ENCODE data around the gene AP1M1. TPM values are rescaled to one million over a fixed set of nuclear protein-coding genes. Genes with fewer than 3 reads are reported as not detected.

AP1M1 gene
- total RNA-seq, 1 experiment from 2014 or later: 52.8 TPM

- H3K27ac ChIP-seq: no peak overlapping the region
- H4K20me1 ChIP-seq (ENCODE audit: insufficient read depth): no peaks in the 10 kb centered on the region
- no peak for DNase-seq
- no peaks in the 10 kb centered on the region for H3K36me3 ChIP-seq (ENCODE audit: low read depth)
- H3F3A ChIP-seq (ENCODE audit: insufficient read depth, low read depth): peaks cover 8% of the 10 kb centered on the region; the same call in 1 of the 2 replicates
- H3K4me1 ChIP-seq (replicated peaks; ENCODE audit: insufficient read depth): no peaks in the 10 kb centered on the region
- H2AFZ ChIP-seq: no peak overlapping the region
- H3K9me3 ChIP-seq (ENCODE audit: insufficient read depth, low read depth): no peaks in the 10 kb centered on the region
- no peaks in the 10 kb centered on the region for H3K9me2 ChIP-seq (ENCODE audit: insufficient read depth)
- H3K27me3 ChIP-seq (ENCODE audit: insufficient read depth, low read depth): no peaks in the 10 kb centered on the region
- H3K79me2 ChIP-seq (ENCODE audit: low read depth): no peaks in the 10 kb centered on the region
- ChIA-PET CTCF (no interaction called here), POLR2A (ENCODE audit: unreplicated experiment) (interaction anchor here (0.5 kb wide), 1 partner anchor 819 kb away, joined by 3 read pairs; no protein-coding TSS in a partner anchor)
- no peak overlapping the region for H3K4me2 ChIP-seq
- BruUV-seq (replicated peaks): no TSS peak
- H3K4me3 ChIP-seq: no peak overlapping the region
- intact Hi-C loops (cut with micrococcal nuclease; ENCODE audit: unreplicated experiment): no loop called here
- TF ChIP-seq CTCF (conservative IDR thresholded peaks at IDR 0.05) (no peak), EZH2 (IDR thresholded peaks at IDR 0.05; ENCODE audit: low read depth) (no peak)
Observed at GRCh38 chr19:16254851-16255408, 57.2 kb downstream of the AP1M1 start.

GRCh38 chr19:16257509-16258002 lies 59.8 kb downstream of the AP1M1 start:
- TF ChIP-seq EZH2 (IDR thresholded peaks at IDR 0.05; ENCODE audit: low read depth) (no peak), CTCF (conservative IDR thresholded peaks at IDR 0.05) (no peak)
- BruUV-seq (replicated peaks): no TSS peak
- Histone ChIP-seq H2AFZ (no peak overlapping the region), H3F3A (ENCODE audit: insufficient read depth, low read depth) (peaks cover 8% of the 10 kb centered on the region; the same call in 1 of the 2 replicates), H3K36me3 (ENCODE audit: low read depth) (no peaks in the 10 kb centered on the region), H3K9me3 (ENCODE audit: insufficient read depth, low read depth) (no peaks in the 10 kb centered on the region), H3K27me3 (ENCODE audit: insufficient read depth, low read depth) (no peaks in the 10 kb centered on the region), H3K9me2 (ENCODE audit: insufficient read depth) (no peaks in the 10 kb centered on the region), H3K27ac (no peak overlapping the region), H3K4me3 (no peak overlapping the region), H3K79me2 (ENCODE audit: low read depth) (no peaks in the 10 kb centered on the region), H3K4me2 (no peak overlapping the region), H3K4me1 (replicated peaks; ENCODE audit: insufficient read depth) (no peaks in the 10 kb centered on the region), H4K20me1 (ENCODE audit: insufficient read depth) (no peaks in the 10 kb centered on the region)
- ChIA-PET POLR2A (ENCODE audit: unreplicated experiment) (no interaction called here), CTCF (no interaction called here)
- no peak for DNase-seq
- intact Hi-C loops (cut with micrococcal nuclease; ENCODE audit: unreplicated experiment): no loop called here

GRCh38 chr19:16258440-16258903 lies 60.8 kb downstream of the AP1M1 start:
- TF ChIP-seq CTCF (conservative IDR thresholded peaks at IDR 0.05): no peak
- no peak for TF ChIP-seq EZH2 (IDR thresholded peaks at IDR 0.05; ENCODE audit: low read depth)
- intact Hi-C loops (cut with micrococcal nuclease; ENCODE audit: unreplicated experiment): no loop called here
- no peaks in the 10 kb centered on the region for H3K9me3 ChIP-seq (ENCODE audit: insufficient read depth, low read depth)
- H3K27me3 ChIP-seq (ENCODE audit: insufficient read depth, low read depth): no peaks in the 10 kb centered on the region
- no peaks in the 10 kb centered on the region for H4K20me1 ChIP-seq (ENCODE audit: insufficient read depth)
- H3F3A ChIP-seq (ENCODE audit: insufficient read depth, low read depth): peaks cover 8% of the 10 kb centered on the region; the same call in 1 of the 2 replicates
- no peak overlapping the region for H3K4me2 ChIP-seq
- no peaks in the 10 kb centered on the region for H3K4me1 ChIP-seq (replicated peaks; ENCODE audit: insufficient read depth)
- BruUV-seq (replicated peaks): no TSS peak
- H3K36me3 ChIP-seq (ENCODE audit: low read depth): no peaks in the 10 kb centered on the region
- H2AFZ ChIP-seq: no peak overlapping the region
- no peaks in the 10 kb centered on the region for H3K9me2 ChIP-seq (ENCODE audit: insufficient read depth)
- ChIA-PET POLR2A (ENCODE audit: unreplicated experiment) (no interaction called here), CTCF (no interaction called here)
- no peaks in the 10 kb centered on the region for H3K79me2 ChIP-seq (ENCODE audit: low read depth)
- no peak overlapping the region for H3K27ac ChIP-seq
- no peak overlapping the region for H3K4me3 ChIP-seq
- no peak for DNase-seq

All from PC-9 (cell line).